Uterus (tissue), 2 donors: ENCODE data around the gene ZC3HAV1.

Experiments used
- POLR2A ChIP-seq, 2 donors: fragments of 450-650 bp; IDR thresholded peaks; one replicate each; pipeline ENCODE4 v1.6.1; 2016; ENCODE audit warnings: antibody characterized with exemption in 2 of 2, mild to moderate bottlenecking in 1 of 2, moderate library complexity in 1 of 2
- TF ChIP-seq, protein P1 (sequence below), 4 experiments: fragments of 200-600 bp in 2 of 4; fragments of 450-650 bp in 2 of 4; sonication (generic) in 2 of 4; IDR thresholded peaks; one replicate each; pipeline ENCODE4 v1.5.1; 2016 to 2019; ENCODE audit warnings: antibody characterized with exemption in 4 of 4, mild to moderate bottlenecking in 2 of 4, moderate library complexity in 1 of 4

DNA sequence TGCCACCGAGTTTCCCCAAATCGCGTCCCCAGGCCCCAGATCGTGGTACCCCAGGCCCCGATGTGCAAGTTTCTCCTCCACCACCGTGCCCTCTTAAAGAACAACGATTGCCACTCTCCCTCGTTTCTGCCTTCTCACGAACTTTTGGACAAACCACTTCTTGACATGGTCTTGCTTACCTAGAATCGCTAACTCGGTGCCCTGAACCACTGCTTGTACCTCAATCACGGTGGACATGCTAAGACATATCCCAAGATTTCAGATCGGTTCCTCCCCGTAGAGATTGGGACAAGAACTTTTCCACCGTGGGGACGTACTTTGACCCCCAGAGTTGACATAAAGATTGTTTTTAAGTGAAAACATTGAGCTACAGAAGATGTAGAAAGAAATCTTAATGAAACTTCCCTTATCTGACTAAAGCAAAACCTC, 477 bp upstream of the ZC3HAV1 start:
- TF ChIP-seq, protein P1, sequence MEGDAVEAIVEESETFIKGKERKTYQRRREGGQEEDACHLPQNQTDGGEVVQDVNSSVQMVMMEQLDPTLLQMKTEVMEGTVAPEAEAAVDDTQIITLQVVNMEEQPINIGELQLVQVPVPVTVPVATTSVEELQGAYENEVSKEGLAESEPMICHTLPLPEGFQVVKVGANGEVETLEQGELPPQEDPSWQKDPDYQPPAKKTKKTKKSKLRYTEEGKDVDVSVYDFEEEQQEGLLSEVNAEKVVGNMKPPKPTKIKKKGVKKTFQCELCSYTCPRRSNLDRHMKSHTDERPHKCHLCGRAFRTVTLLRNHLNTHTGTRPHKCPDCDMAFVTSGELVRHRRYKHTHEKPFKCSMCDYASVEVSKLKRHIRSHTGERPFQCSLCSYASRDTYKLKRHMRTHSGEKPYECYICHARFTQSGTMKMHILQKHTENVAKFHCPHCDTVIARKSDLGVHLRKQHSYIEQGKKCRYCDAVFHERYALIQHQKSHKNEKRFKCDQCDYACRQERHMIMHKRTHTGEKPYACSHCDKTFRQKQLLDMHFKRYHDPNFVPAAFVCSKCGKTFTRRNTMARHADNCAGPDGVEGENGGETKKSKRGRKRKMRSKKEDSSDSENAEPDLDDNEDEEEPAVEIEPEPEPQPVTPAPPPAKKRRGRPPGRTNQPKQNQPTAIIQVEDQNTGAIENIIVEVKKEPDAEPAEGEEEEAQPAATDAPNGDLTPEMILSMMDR (IDR thresholded peaks at IDR 0.05): no peak
- no peak for TF ChIP-seq POLR2A (IDR thresholded peaks at IDR 0.05)
